ENCODE results near the gene YWHAE.

- TF ChIP-seq MITF (IDR thresholded peaks at IDR 0.05) (no peak), CTBP1 (IDR thresholded peaks at IDR 0.05; ENCODE audit: borderline replicate concordance) (no peak), POLR2AphosphoS5 (IDR thresholded peaks at IDR 0.05; ENCODE audit: control insufficient read depth, insufficient read depth, low read depth, low read length) (no peak), ESRRB (CRISPR knock-in tag; IDR thresholded peaks at IDR 0.05; ENCODE audit: borderline replicate concordance) (no peak), CCAR2 (IDR thresholded peaks at IDR 0.05; ENCODE audit: low read depth, low read length) (no peak)
These were observed 101.4 kb downstream of the YWHAE start for GRCh38 chr17:1298606-1299005.

All from K562 (cell line).